Measurements from ENCODE around the gene SND1.

GRCh38 chr7:127911968-127912511, 260.0 kb downstream of the SND1 start:
- TF ChIP-seq CTCF (IDR thresholded peaks at IDR 0.05) (no peak), POLR2A (IDR thresholded peaks at IDR 0.05) (no peak), POLR2AphosphoS5 (IDR thresholded peaks at IDR 0.05) (no peak)

Data from transverse colon (tissue), 4 donors.